HG03460 (cell line): ENCODE results near the gene PRTG.
"Not testable (repeated sequence)": the region's sequence is repeated elsewhere in the genome, so short reads cannot be mapped to it uniquely, and the experiment has no call there.

Experiments
- ATAC-seq: cut with Tn5 transposase; IDR thresholded peaks from one replicate; pipeline ENCODE4 v1.9.1; 2021; ENCODE audit not compliant: unreplicated experiment

PRTG gene

DNA sequence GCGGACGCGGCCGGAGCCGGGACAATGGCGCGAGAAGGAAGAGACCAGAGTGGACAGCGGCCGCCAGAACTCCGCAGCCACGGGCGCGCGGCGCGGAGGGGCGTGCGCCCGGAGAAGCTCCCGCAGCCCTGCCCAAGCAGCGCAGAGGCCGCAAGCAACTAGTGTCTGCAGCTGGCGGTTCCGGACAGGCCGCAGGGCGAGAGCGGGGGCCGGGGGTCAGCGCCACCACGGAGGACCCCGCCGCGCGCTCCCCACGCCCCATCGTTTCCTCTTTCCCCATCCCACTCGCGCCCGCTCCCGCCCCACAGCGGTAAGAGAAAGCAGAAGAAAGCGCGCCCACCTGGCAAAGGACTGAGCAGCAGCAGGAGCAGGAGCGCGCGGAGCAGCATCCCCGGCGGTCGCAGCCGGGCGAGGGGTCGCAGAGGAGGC is 440 bp downstream of the PRTG start:
- no peak for ATAC-seq

DNA sequence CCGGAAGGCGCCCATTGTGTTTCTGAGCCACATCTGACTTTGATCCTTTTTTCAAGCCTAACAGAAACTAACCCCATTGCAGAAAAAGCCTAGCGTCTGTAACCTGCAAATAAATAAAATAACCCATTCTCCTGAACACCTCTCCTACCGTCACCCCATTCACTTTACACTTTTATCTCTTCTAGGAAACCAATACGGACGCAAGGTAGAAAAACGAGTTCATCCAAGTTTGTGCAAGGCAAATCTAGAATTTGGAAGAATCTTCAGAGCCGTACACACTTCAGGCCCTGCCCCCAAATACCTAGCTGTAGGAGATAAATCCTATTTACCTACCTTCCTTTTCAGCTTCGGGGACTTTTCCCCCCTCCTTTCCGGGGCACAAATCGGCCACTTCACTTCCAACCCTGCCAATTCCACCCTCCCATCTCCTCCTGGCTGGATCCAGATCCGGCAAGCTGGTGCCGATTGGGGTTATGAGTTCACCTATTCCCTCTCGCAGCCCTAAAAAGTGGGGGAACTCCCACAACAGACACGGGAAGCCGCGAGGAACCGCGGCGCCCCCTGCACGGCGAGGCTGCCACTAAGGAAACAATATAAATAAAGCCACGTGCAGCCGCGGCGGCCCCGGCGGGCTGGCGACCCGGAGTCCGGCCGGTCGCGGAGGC is 987 bp downstream of the PRTG start:
- no peak for ATAC-seq

DNA sequence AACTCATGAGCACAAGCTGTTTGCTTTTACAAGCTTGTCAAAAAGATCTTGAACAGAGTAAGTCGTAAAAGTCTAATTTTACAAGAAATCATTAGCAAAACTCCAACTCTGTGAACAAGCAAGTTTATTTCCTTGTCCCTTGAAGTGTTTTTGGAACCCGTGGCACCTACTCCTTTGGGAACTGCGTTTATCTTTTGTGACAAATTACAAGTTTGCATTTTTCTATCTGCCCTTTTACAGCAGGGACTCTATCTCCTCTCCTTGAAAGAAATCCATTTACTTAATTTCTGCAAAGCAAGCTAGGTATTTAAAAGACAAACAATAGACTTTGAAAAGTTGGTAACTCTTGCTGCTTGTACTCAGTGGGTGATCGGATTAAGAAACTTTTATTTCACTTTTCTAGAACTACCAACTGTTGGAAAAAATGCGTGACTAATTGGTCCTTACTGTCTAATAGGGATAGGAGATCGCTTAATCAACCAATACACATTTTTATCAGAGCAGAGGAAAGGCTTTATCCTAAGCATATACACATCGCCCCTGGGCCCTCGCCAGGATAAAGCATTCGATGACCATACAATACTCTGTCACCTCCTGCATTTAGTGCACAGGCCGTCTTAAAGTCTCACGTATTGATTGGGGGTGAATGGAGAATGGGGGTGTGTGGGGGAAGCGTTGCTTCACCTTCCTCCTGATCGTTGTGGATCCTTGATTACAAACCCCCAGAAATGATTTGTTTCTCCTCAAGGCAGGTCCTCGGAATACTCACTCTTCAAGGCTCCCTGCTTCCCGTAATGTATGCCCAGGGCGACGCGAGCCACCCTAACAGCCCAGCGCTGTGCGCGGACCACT is 1.7 kb downstream of the PRTG start:
- no peak for ATAC-seq

DNA sequence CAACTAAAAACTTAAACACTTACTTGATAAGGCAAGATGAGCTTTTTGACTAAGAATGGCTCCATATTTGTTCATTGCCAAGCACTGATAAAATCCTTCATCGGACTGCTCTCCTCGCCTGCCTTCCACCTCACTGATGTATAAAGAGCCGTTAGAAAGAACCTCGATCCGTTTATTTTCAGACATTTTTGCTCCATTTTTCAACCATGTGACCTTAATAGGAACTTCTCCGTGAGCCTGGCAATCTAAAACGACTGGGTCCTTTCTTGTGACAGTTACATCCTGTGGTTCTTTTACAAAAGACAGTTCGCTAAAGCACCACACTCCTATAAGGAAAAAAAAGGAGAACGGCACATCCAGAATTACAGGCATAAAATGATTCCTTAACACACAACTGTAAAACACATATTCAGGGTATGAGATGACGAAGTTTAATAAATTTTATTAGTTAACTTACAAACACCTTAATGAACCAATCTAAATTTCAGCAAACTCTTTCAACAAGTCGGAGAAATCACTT is 2.5 kb downstream of the PRTG start:
- no peak for ATAC-seq

GRCh38 chr15:55739641-55740040 is 3.3 kb downstream of the PRTG start:
- no peak for ATAC-seq

- no peak for ATAC-seq
Measured at GRCh38 chr15:55738715-55739114, 4.2 kb downstream of the PRTG start.

GRCh38 chr15:55737373-55737772 is 5.6 kb downstream of the PRTG start:
- ATAC-seq, result no peak

DNA sequence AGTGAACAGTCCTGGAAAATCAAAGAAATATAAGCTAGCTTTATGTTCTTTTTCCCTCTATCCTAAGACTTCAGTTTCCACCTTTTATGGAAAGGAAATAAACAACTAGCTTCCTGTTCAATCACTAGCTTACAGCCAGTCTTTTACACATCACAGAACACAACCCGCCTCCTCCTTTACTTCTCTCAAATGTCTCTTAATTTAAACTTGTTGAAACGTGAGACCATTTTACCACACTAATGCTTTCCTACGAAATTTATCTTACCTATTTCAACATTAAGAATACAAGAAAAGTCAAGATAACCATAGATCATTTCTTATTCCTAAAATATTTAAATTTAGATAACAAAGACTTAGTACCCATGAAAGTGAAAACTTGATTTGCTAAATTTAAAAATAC is 6.2 kb downstream of the PRTG start:
- no peak for ATAC-seq

DNA sequence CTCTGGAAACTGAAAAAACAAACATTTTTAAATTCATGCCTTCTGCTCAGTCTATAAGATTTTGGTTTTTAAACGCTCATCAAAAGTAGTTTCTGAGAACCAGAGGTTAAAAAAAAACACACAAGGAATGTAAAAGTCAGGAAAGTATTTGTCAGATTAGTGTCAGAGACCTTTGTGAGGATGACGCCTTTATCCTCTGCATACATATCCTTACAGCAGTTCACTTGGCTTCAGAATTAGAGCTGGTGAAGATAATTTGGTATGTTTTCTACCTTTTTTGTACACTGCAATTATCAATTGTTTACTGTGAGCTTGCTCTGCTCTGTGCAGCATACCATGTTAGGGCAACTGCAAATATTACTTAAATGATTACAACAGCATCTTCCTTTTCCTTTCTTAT is 8.3 kb downstream of the PRTG start:
- no peak for ATAC-seq

DNA sequence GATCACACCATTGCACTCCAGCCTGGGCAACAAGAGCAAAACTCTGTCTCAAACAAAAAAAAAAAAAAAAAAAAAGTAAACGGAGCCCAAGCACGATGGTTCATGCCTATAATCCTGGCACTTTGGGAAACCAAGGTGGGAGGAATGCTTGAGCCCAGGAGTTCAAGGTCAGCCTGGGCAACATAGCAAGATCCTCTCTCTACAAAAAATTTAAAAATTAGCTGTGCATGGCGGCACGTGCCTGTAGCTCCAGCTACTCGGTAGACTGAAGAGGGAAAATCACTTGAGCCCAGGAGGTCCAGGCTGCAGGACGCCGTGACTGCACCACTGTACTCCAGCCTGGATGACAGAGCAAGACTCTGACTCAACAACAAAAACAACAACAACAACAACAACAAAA is 9.5 kb downstream of the PRTG start:
- ATAC-seq, result not testable (repeated sequence)

- no peak for ATAC-seq
Measured at GRCh38 chr15:55721554-55722185, 21.3 kb downstream of the PRTG start.

GRCh38 chr15:55715355-55716076 is 27.4 kb downstream of the PRTG start:
- ATAC-seq, result no peak

DNA sequence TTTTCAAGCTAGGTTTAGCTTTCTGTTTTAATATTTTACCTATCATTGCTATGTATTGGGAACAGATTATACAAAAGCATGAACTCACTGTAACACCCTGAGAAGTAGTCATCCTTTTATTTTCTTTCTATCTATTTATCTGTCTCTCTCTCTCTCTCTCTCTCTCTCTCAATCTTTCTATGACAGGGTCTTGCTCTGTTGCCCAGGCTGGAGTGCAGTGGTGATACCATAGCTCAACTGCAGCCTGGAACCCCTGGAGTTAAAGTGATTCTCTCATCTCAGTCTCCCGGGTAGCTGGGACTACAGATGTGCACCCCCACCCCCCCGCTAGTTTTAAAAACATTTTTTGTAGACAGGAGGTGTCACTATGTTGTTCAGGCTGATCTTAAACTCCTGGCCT is 28.9 kb downstream of the PRTG start:
- ATAC-seq, result no peak

DNA sequence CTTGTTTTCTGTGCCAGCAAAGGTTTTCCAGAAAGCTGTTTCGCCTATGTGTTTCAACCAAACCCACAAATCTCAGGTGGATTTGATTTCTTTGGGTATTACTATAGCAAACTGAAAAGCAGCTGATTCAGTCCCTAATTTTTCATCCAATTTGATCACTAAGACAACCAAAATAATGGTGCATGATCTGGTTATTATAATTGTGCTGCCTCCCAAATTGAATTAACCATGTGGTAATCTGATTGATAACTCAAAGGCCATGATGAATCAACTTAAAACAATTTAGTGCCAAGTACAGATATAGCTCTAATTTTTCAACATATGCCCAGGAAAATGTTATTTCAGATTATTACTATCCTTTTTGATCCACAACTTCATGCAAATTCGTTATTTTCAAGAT is 30.6 kb downstream of the PRTG start:
- no peak for ATAC-seq

DNA sequence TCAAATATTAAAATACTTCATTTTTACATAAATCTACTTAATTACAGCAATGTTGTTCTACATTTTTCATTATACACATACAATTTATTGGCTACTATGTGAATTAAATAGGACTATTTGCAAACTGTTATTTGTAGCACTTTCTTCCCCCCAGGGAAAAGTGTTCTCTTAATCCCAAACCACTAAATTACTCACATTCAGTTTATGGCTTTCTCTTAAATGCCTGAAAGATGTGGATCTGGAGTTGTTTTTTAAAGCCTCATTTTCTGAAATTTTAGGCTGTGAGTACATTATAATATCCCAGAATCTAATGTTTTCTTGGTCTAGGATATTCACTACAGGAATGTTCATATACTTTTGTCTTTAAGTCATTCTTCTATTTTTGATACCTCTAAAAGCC is 32.7 kb downstream of the PRTG start:
- ATAC-seq, result no peak

DNA sequence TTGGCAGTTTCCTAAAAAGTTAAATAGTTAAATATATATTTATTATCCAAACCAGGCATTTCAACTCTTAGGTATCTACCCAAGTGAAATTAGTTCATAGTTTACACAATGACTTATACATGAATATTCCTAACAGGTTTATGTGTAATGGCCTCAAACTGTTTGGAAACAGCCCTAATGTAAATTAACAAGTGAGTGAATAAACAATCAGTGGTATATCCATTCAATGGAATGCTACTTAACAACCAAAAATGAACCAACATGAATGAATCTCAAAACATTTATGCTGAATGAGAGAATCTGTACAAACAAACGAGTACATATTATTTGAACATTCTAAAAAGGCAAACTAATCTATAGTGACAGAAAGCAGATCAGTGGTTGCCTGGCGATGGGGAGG is 33.5 kb downstream of the PRTG start:
- no peak for ATAC-seq

DNA sequence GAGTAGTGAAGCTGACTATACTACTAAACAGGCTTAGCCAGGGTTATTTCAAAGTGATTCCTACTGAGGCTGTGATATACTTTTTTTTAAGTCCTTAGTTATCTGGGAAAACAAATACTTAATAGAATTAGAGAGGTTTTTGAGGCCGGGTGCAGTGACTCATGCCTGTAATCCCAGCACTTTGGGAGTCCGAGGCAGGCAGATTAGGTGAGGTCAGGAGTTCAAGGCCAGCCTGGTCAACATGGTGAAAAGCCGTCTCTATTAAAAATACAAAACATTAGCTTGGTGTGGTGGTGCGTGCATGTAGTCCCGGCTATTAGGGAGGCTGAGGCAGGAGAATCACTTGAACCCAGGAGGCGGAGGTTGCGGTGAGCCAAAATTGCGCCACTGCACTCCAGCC is 34.2 kb downstream of the PRTG start:
- no peak for ATAC-seq

- no peak for ATAC-seq
Measured at GRCh38 chr15:55707951-55708350, 35.0 kb downstream of the PRTG start.

DNA sequence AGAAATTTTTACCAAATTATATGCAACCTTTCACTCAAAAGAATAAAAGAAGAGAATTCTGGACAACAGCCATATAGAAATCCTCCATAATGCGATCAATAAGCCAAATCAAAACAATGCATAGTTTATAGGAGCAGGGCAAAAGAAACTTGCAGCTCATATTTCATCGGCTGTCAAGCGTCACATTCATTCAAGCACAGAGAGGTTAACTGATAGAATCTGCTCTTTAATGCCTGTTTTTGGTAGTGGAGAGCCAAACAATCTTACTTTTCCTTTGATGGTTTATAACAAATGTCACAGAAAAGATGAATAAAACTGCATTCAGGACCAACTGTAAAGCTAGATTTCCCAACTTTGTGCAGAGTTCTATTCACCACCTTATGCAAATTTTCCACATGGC is 35.4 kb downstream of the PRTG start:
- ATAC-seq, result no peak

DNA sequence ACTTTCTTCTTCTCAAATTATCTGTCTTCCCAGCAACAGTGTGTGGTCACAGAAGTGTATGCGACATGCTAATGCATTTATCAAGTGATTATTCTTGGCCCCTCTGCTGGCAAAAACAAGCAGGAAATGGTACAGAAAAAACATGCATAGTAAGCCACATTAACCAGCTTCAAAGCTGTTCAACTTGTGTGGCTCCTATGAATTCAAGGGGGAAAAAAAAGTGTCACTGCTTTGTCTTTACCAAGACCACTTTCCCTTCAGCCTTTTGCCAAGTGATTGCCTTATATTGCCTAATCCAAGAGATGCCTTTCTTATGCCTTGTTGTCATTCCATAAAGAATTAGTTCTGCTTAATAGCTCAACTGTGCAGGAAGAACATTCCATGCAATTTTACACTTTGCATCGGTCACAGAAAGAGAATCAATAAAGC is 39.1 kb downstream of the PRTG start:
- ATAC-seq, result no peak

DNA sequence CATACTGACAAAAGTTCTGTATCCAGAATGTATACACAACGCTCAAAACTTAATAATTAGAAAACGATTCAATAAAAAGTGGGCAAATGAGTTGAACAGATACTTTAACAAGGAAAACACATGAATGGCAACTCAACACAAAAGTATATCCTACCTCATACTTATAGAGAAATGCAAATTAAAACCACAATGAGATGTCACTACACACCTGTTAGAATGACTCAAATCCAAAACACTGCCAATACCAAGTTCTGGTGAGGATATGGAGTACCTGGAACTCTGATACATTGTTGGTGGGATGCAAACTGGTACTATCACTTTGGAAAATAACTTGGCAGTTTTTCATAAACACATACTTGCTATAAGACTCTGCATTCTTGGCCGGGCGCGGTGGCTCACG is 42.1 kb downstream of the PRTG start:
- no peak for ATAC-seq
